Nephron progenitor cell (in vitro differentiated cells): ENCODE data around the gene IGF1R.
A peak's percentile ranks its signal among the peaks of the same experiment; 100 is the strongest.

Source experiments
- DNase-seq: peaks from one replicate; pipeline ENCODE4 v3.0.0; 2021
- H3K27ac Mint-ChIP-seq: 2 replicates; pipeline ENCODE4 v1.8.0; 2021; ENCODE audit warnings: mild to moderate bottlenecking, moderate library complexity, mixed read lengths
- H3K27me3 Mint-ChIP-seq: 2 replicates; pipeline ENCODE4 v1.8.0; 2021; ENCODE audit warnings: mild to moderate bottlenecking, low read depth, mixed read lengths; ENCODE audit not compliant: poor library complexity
- H3K36me3 Mint-ChIP-seq: 2 replicates; pipeline ENCODE4 v1.8.0; 2021; ENCODE audit warnings: low read depth, mixed read lengths
- H3K4me1 Mint-ChIP-seq: 2 replicates; pipeline ENCODE4 v1.8.0; 2021; ENCODE audit warnings: mixed read lengths
- H3K4me3 Mint-ChIP-seq: 2 replicates; pipeline ENCODE4 v1.8.0; 2021; ENCODE audit warnings: mild to moderate bottlenecking, moderate library complexity, mixed read lengths
- H3K9me3 Mint-ChIP-seq: 2 replicates; pipeline ENCODE4 v1.8.0; 2021; ENCODE audit warnings: mild to moderate bottlenecking, moderate library complexity, mixed read lengths
- TF ChIP-seq, protein P1 (sequence below): fragments of 200-600 bp; sonication (generic); IDR thresholded peaks from 2 replicates; pipeline ENCODE4 v1.5.0; 2021; ENCODE audit warnings: antibody characterized with exemption

IGF1R gene

DNA sequence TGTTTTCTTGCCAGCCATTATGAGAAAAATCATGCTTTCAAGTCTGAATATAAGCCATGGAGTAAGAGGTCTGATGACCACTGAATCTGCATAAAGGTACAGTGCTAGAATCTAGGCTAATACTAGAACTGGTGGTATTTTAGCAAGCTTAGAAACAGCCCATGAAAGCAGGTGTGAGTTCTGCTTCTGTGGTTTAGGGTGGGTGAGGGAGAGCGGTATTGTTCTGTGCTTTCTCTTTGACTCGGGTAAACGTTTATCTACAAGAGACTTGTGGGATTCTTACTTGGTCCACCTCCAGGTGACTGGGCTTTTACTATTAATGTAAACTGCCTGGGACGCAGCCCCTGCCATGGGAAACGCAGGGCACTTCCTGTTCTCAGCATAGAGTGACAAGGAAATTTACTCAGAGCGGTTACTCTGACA, 304.1 kb downstream of the IGF1R start:
- H3K27ac Mint-ChIP-seq, result peak overlapping the region; percentile 74
- H3K4me1 Mint-ChIP-seq, result peaks cover 20% of the 10 kb centered on the region
- no peak overlapping the region for H3K4me3 Mint-ChIP-seq
- H3K9me3 Mint-ChIP-seq, result no peaks in the 10 kb centered on the region
- H3K36me3 Mint-ChIP-seq, result peaks cover 51% of the 10 kb centered on the region
- TF ChIP-seq, protein P1, sequence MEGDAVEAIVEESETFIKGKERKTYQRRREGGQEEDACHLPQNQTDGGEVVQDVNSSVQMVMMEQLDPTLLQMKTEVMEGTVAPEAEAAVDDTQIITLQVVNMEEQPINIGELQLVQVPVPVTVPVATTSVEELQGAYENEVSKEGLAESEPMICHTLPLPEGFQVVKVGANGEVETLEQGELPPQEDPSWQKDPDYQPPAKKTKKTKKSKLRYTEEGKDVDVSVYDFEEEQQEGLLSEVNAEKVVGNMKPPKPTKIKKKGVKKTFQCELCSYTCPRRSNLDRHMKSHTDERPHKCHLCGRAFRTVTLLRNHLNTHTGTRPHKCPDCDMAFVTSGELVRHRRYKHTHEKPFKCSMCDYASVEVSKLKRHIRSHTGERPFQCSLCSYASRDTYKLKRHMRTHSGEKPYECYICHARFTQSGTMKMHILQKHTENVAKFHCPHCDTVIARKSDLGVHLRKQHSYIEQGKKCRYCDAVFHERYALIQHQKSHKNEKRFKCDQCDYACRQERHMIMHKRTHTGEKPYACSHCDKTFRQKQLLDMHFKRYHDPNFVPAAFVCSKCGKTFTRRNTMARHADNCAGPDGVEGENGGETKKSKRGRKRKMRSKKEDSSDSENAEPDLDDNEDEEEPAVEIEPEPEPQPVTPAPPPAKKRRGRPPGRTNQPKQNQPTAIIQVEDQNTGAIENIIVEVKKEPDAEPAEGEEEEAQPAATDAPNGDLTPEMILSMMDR, result no peak
- peaks cover 2% of the 10 kb centered on the region for H3K27me3 Mint-ChIP-seq
- DNase-seq, result no peak

DNA sequence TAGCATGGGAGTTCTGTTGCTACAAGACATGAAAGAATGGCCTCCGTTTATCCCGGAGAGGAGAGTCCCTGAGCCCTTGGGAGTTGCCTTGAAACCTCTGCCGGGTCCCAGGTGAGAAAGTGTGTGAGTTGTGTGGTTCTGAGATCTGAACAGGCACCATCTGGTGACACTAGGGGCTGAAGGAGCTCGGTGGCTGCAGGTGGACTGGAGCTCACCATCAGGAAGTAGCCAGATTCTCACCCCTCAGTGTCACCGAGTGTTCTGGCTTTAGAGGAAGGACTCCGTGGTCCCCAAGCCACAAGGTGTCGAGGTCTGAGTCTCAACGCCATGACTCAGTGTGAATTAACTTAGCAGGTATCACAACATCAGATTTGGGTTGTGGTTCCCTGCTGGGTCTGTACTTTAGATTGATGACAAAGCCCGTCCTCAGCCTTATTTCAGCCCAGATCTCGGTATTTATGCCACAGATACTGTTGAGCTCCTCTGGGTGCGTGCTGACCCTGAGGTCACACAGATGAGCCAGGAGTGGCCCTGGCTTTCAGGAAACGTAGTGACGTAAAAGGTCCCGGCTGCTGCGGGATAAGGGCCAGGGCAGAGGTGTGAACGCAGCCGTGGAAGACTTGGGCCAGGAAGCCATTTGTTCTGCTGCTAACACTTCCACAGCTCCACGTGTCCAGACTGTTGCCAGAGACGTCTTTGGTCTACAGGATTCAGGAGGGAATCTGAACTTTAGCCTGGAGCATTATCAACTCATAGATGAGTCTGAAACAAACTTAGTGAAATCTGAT, 304.9 kb downstream of the IGF1R start:
- TF ChIP-seq, protein P1, result no peak
- Mint-ChIP-seq H3K9me3 (no peaks in the 10 kb centered on the region), H3K27ac (peak overlapping the region; percentile 39), H3K27me3 (peaks cover 2% of the 10 kb centered on the region), H3K36me3 (peaks cover 59% of the 10 kb centered on the region), H3K4me1 (peaks cover 20% of the 10 kb centered on the region), H3K4me3 (no peak overlapping the region)
- DNase-seq, result no peak

DNA sequence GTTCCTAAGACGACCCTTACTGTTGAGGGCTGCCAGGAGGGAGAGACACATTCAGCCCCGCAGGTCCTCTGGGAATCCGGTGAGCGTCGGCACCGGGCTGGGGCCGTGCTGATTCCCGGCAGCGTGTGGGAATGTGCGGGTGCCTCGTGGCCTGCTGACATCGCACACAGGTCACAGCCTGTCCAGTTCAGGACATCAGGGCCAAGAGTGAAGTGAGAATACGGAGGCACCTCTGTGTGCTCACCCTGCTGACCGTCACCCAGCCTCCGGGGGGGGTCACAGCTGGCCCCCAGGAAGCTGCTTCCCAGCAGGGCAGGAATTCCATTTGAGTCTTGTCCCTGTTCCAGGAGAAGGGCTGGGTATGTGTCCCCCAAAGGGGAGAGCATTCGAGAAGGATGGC, 305.6 kb downstream of the IGF1R start:
- Mint-ChIP-seq H3K9me3 (no peaks in the 10 kb centered on the region), H3K4me3 (no peak overlapping the region), H3K4me1 (peaks cover 20% of the 10 kb centered on the region), H3K27ac (no peak overlapping the region), H3K27me3 (peaks cover under 1% of the 10 kb centered on the region), H3K36me3 (peaks cover 60% of the 10 kb centered on the region)
- TF ChIP-seq, protein P1, result no peak
- DNase-seq, result no peak

DNA sequence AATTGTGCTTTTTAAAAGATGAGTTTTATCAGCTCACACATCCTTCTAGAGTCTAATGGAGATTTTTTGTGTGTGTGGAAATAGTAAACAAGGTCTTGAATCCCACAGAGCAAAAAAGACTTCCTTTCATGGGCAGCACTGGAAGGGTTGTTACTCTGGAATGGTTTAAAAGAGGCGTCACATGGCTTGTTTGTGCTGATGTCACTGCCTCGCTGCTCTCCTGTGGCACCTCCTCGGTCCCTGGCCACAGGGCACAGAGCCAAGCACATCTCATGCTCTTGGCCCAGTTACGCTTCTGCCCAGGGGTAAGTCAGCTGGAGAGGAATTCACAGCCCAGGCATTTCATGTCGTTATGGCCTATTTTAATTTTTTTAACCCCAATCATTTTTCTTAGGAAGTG, 306.1 kb downstream of the IGF1R start:
- Mint-ChIP-seq H3K4me3 (no peak overlapping the region), H3K27ac (no peak overlapping the region)
- TF ChIP-seq, protein P1, result no peak

DNA sequence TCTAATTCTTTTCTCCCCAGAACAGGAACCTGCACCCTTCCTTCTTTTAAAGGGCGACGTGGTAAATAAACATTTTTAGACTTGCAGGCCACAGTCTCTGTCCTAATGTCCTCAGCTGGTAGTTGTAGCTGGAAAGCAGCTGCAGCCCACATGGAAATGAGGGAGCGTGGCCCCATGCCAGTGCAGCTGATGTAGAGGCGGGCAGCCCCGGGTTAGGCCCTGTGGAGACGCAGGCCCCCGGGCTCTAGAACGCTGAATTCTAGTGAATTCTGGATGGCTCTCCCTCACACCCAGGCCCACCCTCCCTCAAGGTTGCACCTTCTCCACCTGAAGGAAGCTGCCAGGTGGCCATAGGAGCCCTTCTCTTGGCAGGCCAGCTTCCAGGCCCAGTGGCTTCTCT, 307.0 kb downstream of the IGF1R start:
- no peak for DNase-seq
- Mint-ChIP-seq H3K36me3 (peaks cover 68% of the 10 kb centered on the region), H3K4me3 (no peak overlapping the region), H3K27ac (no peak overlapping the region), H3K9me3 (no peaks in the 10 kb centered on the region), H3K4me1 (peaks cover 20% of the 10 kb centered on the region), H3K27me3 (peaks cover 4% of the 10 kb centered on the region)
- TF ChIP-seq, protein P1, result no peak

More for the DNA sequence above, 306.1 kb downstream of the IGF1R start:
- no peak for DNase-seq
- H3K27me3 Mint-ChIP-seq, result peaks cover 2% of the 10 kb centered on the region
- H3K4me1 Mint-ChIP-seq, result peaks cover 20% of the 10 kb centered on the region
- peaks cover 61% of the 10 kb centered on the region for H3K36me3 Mint-ChIP-seq
- H3K9me3 Mint-ChIP-seq, result no peaks in the 10 kb centered on the region
